GM11168 (cell line): ENCODE results near the gene SMYD1.

Experiments
- in situ Hi-C: fragments of 300-500 bp; cut with MboI; formaldehyde crosslinking; loops from one replicate; pipeline ENCODE4 v1.12.0; 2022; ENCODE audit warnings: low sequenced_read_pairs; ENCODE audit not compliant: unreplicated experiment

SMYD1 gene

GRCh38 chr2:88085602-88086001, 18.0 kb downstream of the SMYD1 start:
- in situ Hi-C loops = no loop called here

- in situ Hi-C loops = no loop called here
Measured at GRCh38 chr2:88086401-88086800, 18.8 kb downstream of the SMYD1 start.

DNA sequence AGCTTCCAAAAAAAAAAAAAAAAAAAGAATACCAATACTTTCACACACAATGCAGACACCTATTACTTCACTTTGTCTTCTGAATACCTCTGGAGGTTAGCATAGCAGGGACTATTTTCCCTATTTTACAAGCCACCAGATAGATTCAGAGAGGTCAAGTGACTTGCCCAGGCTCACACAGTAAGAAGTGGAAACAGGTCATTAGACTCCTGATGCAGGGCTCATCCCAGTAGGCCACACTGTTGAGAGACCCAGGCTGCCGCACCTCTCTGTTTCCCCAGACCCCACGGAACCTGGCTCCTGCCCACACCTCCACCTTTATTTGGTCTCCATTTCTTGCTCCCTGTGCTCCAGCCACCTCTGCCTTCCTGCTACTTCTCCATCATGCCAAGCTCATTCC, 19.4 kb downstream of the SMYD1 start:
- in situ Hi-C loops = no loop called here

- in situ Hi-C loops = no loop called here
Measured at GRCh38 chr2:88087763-88088162, 20.1 kb downstream of the SMYD1 start.

DNA sequence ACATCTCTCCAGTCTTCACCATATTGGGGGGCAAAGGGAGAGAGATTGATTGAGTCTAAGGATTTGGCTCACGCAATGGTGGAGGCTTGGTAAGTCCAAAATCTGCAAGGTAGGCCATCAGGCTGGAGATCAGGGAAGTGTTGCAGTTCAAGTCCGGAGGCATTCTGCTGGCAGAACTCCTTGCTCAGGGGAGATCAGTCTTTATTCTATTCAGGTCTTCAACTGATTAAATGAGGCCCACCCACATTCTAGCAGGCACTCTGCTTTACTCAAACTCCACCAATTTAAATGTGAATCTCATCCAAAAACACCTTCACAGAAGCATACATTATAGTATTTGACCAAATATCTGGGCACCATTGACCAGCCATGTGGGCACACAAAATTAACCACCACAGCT, 21.4 kb downstream of the SMYD1 start:
- in situ Hi-C loops = no loop called here

DNA sequence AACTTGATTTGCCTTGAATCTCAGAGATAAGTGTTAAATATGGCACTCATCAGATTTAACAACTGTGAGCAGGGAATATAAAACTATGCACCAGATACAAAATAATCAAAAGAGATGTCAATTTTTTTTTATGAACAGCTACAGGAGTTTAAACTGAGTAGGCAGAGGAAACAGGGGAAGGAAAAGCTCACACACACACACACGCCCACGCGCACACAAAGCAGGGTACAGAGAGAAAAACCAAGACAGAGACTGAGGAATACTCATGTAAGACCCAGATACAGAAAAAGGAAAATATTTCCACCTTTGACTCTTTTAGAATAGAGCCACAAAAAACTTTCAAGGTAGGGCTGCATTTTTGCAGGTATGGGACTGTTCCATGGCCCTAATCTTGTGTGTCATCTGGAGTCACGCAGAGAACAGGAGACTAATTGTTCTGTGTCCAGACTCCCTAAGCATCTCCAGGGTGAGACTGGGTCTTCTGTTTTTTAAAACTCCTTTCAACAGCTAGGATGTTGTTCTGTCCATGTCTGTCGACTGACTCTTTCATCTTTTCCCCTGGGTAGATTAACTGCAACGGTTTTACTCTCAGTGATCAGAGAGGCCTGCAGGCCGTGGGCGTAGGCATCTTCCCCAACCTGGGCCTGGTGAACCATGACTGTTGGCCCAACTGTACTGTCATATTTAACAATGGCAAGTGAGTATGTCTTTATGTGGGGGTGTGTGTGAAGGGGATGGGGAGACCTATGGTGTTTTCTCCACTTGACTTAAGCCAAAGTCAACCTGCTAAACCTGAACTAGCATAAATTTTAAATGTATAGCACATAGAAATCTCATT, 23.0 kb downstream of the SMYD1 start:
- in situ Hi-C loops = no loop called here

DNA sequence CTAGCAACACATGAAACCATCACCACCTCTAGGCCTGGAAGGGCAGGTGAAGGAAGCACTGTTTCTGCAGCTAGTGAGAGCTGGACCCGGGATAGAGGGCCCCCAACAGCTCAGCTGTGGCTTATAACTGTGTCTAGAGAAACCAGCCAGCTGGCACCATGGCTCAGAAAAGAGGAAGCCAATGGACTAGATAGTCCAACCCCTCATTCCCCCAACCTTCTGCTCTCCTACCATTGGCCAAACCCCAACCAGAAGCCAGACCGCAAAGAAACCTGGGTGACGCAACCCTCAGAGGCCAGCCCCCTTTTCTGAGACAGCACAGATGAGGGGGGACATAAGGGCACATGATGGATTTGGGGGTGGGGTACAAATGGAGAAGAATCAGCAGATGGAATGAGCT, 24.3 kb downstream of the SMYD1 start:
- in situ Hi-C loops = no loop called here

GRCh38 chr2:88092773-88093172, 25.1 kb downstream of the SMYD1 start:
- in situ Hi-C loops = no loop called here

GRCh38 chr2:88095022-88095421, 27.4 kb downstream of the SMYD1 start:
- in situ Hi-C loops = no loop called here

DNA sequence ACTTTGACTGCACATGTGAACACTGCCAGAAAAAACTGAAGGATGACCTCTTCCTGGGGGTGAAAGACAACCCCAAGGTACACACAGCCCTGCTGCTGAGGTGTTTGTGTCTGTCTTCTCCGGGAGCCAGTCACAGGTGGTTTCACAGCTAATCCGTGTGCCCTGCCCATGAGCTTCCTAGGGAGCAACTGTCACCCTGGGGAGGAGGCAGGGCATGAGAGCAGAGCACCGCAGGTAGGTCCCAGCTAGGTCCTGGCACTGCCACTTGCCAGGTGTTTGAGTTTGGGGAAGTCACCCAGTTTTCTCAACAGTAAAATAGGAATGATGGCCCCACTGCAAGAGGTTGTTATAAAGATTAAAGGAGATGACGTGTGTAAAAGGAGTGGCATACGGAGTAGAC, 29.1 kb downstream of the SMYD1 start:
- in situ Hi-C loops = no loop called here

GRCh38 chr2:88097192-88097591, 29.6 kb downstream of the SMYD1 start:
- in situ Hi-C loops = no loop called here

DNA sequence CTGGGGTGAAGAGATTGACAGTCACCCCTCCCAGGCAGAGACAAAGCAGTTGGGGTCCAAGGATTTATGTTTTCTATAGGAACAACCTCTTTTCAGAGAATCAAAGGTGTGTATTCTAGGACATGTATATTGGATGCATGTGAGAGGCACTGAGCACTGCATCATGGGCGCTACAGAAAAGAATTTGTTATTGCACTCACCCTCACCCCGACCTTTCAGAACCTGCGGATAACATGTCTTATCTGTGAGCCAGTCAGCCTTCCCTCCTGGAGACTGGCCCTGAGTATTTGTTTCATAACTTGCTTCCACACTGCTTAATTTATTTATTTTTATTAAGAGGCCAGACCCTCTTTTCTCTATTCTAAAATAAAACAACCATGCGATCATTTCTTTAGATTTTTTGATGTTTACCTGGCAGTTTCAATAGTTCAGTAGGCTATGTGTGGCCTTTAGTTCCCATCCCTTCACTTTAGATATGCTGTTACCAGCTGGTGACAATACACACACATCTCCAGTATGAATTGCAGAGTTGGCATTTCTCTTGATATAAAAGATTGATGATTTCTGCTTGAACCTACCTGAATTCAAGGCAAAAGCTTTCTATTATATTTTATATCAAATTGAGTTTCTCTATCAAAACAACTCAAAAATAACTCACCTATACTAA, 30.4 kb downstream of the SMYD1 start:
- in situ Hi-C loops = no loop called here

DNA sequence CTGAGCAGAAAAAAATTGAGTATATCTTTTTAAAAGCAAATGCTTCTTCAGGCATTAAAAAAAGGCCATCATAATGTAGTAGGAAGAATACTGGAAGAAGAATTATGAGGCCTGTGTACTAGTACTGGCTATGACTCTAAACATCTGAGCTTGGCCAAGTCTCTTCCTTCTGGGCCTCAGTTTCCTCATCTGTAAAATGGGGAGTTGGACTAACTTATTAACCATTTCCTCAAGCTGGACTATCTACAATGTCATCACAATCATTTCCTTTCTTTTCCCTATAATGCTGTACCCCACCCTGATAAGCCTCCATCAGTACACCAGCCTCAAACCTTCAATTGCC, 30.9 kb downstream of the SMYD1 start:
- in situ Hi-C loops = no loop called here

DNA sequence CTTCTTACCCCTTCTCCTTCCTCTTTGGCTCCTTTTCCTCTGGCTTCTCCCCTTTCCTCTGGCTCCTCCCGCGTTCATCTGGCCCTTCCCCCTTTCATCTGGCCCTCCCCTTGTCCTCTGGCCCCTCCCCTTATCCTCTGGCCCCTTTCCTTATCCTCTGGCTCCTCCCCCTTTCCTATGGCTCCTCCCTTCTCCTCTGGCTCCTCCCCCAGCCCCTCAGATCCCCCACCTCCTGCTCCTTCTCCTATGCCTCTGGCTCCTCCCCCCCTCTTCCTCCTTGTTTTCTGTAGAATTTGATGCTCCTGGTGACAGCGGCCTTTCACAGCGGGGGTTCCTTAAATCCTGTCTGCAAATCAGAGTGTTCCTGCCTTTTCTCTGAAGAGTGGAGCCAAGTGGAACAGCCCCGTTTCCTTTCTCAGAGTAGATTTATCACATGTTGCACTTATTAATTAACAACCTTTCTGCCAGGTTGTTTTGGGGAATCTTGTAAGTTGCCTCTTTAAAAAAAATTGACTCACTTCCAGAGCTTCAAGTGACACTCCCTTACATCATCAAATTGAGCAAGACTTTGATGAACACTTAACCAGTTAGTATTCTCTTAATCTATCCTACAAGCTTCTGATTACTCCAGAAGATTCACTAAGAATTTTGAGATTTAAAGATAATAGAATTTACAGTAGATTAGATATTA, 32.3 kb downstream of the SMYD1 start:
- in situ Hi-C loops = no loop called here

DNA sequence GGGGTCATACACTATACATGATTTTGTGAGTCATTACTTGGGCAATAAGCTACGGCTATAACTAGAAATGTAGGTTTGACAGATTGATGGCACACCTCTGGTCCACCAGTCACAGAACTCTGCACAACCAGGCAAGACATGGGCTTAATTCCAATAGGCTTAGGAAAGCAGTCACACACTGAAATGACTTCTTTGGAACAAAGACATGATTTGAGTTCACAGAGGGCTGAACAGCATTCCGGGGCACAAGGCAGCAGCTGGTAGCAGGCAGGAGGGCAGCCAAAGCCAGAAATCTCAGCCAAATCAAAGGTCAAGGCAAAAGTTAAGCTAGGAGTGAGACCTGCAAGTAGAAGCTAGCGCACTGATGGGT, 32.8 kb downstream of the SMYD1 start:
- in situ Hi-C loops = no loop called here

DNA sequence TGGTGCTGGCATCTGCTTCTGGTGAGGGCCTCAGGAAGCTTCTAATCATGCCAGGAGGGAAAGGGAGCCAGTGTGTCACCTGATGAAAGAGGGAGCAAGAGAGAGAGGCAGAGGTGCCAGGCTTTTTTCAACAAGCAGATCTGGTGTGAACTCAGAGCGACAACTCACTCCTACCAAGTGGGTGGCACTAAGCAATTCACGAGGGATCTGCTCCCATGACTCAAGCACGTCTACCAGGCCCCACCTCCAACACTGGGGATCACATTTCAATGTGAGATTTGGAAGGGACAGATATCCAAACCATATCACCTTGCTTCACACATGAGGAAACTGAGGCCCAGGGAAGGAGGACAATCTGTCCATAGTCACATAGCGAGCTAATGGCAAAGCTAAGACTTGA, 41.2 kb downstream of the SMYD1 start:
- in situ Hi-C loops = no loop called here

GRCh38 chr2:88110830-88111229, 43.2 kb downstream of the SMYD1 start:
- in situ Hi-C loops = no loop called here

DNA sequence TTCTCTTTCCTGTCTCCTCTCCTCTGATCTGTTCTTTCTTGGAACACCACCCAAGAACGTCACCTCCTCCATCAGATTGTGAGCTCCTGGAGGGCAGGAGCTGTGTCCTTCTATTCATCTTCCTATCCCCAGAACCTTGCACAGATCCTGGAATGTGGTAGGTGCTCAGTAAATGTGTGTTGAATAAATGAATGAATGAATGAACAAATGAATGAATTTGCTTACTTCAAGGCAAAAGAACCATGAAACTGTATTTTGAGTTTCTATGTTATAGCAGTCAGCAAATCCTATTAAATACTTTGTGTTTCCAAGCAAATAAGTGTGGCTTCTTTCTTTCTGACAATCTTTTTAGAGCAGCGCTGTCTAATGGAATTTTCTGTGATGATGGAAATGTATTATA, 45.4 kb downstream of the SMYD1 start:
- in situ Hi-C loops = no loop called here

DNA sequence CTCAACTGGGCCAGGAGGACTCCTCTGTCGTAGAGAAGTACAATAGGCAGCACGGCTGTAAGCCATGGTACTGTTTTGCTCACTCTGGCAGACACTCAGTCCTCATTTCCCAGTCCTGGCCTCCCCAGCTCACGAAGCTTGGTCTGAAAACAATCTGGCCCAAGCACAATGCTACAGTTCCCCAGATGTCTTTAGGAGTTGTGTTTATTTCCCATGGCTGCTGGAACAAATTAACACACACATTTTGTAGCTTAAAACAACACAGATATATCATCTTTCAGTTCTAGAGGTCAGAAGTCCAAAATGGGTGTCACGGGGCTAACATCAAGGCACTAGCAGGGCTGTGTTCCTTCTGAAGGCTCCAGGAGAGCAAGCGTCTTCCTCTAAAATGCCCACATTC, 47.3 kb downstream of the SMYD1 start:
- in situ Hi-C loops = no loop called here

GRCh38 chr2:88115825-88116518, 48.3 kb downstream of the SMYD1 start:
- in situ Hi-C loops = no loop called here
